ACHN (cell line): Measurements from ENCODE around the gene CD163L1.

Source experiments
- DNase-seq: peaks from one replicate; pipeline ENCODE4 v3.0.0-alpha.2; 2015
- in situ Hi-C: cut with HindIII; loops from 2 replicates; pipeline ENCODE4 v1.10.0; 2017; ENCODE audit warnings: low sequenced_read_pairs, low pct_ligation_motif_present, low pct_unique_long_range_greater_than_20kb

CD163L1 gene

GRCh38 chr12:7431993-7432685, 11.8 kb downstream of the CD163L1 start:
- DNase-seq: no peak
- in situ Hi-C loops: no loop called here

GRCh38 chr12:7411343-7411742, 32.6 kb downstream of the CD163L1 start:
- in situ Hi-C loops: no loop called here
- DNase-seq: no peak

- DNase-seq: no peak
- in situ Hi-C loops: no loop called here
These were observed 39.7 kb downstream of the CD163L1 start for GRCh38 chr12:7404275-7404674.

GRCh38 chr12:7403466-7403865, 40.5 kb downstream of the CD163L1 start:
- in situ Hi-C loops: no loop called here
- DNase-seq: no peak

GRCh38 chr12:7399089-7399488, 44.9 kb downstream of the CD163L1 start:
- in situ Hi-C loops: no loop called here
- no peak for DNase-seq

GRCh38 chr12:7396418-7396817, 47.5 kb downstream of the CD163L1 start:
- in situ Hi-C loops: no loop called here
- no peak for DNase-seq

GRCh38 chr12:7395950-7396349, 48.0 kb downstream of the CD163L1 start:
- DNase-seq: no peak

GRCh38 chr12:7387289-7387688, 56.7 kb downstream of the CD163L1 start:
- in situ Hi-C loops: no loop called here
- DNase-seq: no peak

More at GRCh38 chr12:7395950-7396349, 48.0 kb downstream of the CD163L1 start:
- in situ Hi-C loops: no loop called here

- in situ Hi-C loops: no loop called here
- no peak for DNase-seq
These were observed 60.8 kb downstream of the CD163L1 start for GRCh38 chr12:7383157-7383556.

GRCh38 chr12:7376196-7376595, 67.8 kb downstream of the CD163L1 start:
- in situ Hi-C loops: no loop called here
- no peak for DNase-seq

GRCh38 chr12:7375145-7375543, 68.8 kb downstream of the CD163L1 start:
- no peak for DNase-seq
- in situ Hi-C loops: no loop called here

GRCh38 chr12:7374423-7375144, 69.4 kb downstream of the CD163L1 start:
- in situ Hi-C loops: no loop called here
- DNase-seq: peak; percentile 60

GRCh38 chr12:7373226-7373625, 70.7 kb downstream of the CD163L1 start:
- in situ Hi-C loops: no loop called here
- DNase-seq: no peak

GRCh38 chr12:7369274-7369729, 74.7 kb downstream of the CD163L1 start:
- no peak for DNase-seq
- in situ Hi-C loops: no loop called here

- in situ Hi-C loops: no loop called here
- DNase-seq: no peak
These were observed 81.2 kb downstream of the CD163L1 start for GRCh38 chr12:7362734-7363133.

GRCh38 chr12:7361265-7361664, 82.7 kb downstream of the CD163L1 start:
- in situ Hi-C loops: no loop called here
- DNase-seq: no peak

- DNase-seq: no peak
These were observed 89.4 kb downstream of the CD163L1 start for GRCh38 chr12:7354529-7354928.

GRCh38 chr12:7352661-7353060, 91.3 kb downstream of the CD163L1 start:
- no peak for DNase-seq
- in situ Hi-C loops: no loop called here

More at GRCh38 chr12:7354529-7354928, 89.4 kb downstream of the CD163L1 start:
- in situ Hi-C loops: no loop called here

GRCh38 chr12:7351177-7351576, 92.8 kb downstream of the CD163L1 start:
- in situ Hi-C loops: no loop called here
- peak; percentile 42 for DNase-seq

GRCh38 chr12:7349418-7349817, 94.5 kb downstream of the CD163L1 start:
- in situ Hi-C loops: no loop called here
- DNase-seq: no peak
